Karpas-422 (cell line): ENCODE measurements around the gene KNDC1. TPM values are rescaled to one million over a fixed set of nuclear protein-coding genes. Genes with fewer than 3 reads are reported as not detected.

Experiments used
- DNase-seq: peaks from one replicate; pipeline ENCODE4 v3.0.0-alpha.2; 2015
- H2AFZ ChIP-seq: fragments of 200-600 bp; sonication (generic); 2 replicates; pipeline ENCODE4 v1.6.1; 2014; ENCODE audit warnings: antibody characterized with exemption, low read length, mixed read lengths
- H3K27ac ChIP-seq: fragments of 200-600 bp; sonication (generic); 2 replicates; pipeline ENCODE4 v1.5.1; 2014; ENCODE audit warnings: mild to moderate bottlenecking, low read length, moderate library complexity
- H3K27me3 ChIP-seq: fragments of 200-600 bp; sonication (generic); 2 replicates; pipeline ENCODE4 v1.6.1; 2014; ENCODE audit warnings: low read length, mixed read lengths
- H3K36me3 ChIP-seq: fragments of 200-600 bp; sonication (generic); 2 replicates; pipeline ENCODE4 v1.6.1; 2014; ENCODE audit warnings: low read length, mixed read lengths; ENCODE audit not compliant: insufficient read depth
- H3K4me1 ChIP-seq: fragments of 200-600 bp; sonication (generic); 2 replicates; pipeline ENCODE4 v1.6.1; 2014; ENCODE audit warnings: mild to moderate bottlenecking, low read length, mixed read lengths
- H3K4me2 ChIP-seq: fragments of 200-600 bp; sonication (generic); 2 replicates; pipeline ENCODE4 v1.6.1; 2014; ENCODE audit warnings: low read length, low read depth, mild to moderate bottlenecking; ENCODE audit not compliant: poor library complexity, severe bottlenecking
- H3K4me3 ChIP-seq: fragments of 200-600 bp; sonication (generic); 2 replicates; pipeline ENCODE4 v1.5.1; 2014; ENCODE audit warnings: mild to moderate bottlenecking, antibody characterized with exemption, low read length, mixed read lengths
- H3K79me2 ChIP-seq: fragments of 200-600 bp; sonication (generic); 2 replicates; pipeline ENCODE4 v1.6.1; 2014; ENCODE audit warnings: mild to moderate bottlenecking, low read length, mixed read lengths
- H3K9ac ChIP-seq: fragments of 200-600 bp; sonication (generic); 2 replicates; pipeline ENCODE4 v1.6.0; 2014; ENCODE audit warnings: low read length
- H3K9me2 ChIP-seq: fragments of 200-600 bp; sonication (generic), shearing (Covaris generic); replicated peaks from 2 replicates; pipeline ENCODE4 v1.6.0; 2014; ENCODE audit warnings: mild to moderate bottlenecking, low read length, moderate library complexity; ENCODE audit not compliant: insufficient read depth
- H3K9me3 ChIP-seq: fragments of 300-700, 200-600 bp; sonication (generic); 2 replicates; pipeline ENCODE4 v1.6.1; 2014; ENCODE audit warnings: low read length, mixed read lengths
- H4K20me1 ChIP-seq: fragments of 200-600 bp; sonication (generic); 2 replicates; pipeline ENCODE4 v1.6.1; 2014; ENCODE audit warnings: mild to moderate bottlenecking, antibody characterized with exemption, low read length, low read depth; ENCODE audit not compliant: insufficient read depth
- total RNA-seq: library from RNA; depleted of rRNA; stranded (reverse); fragments of >200 nt; shearing (Covaris generic); gene quantifications from 2 replicates; pipeline ENCODE4 v1.2.3, GENCODE V29; 2014; ENCODE audit warnings: low replicate concordance

KNDC1 gene
- total RNA-seq, 1 experiment from 2014 or later = not detected

- Histone ChIP-seq H3K9me2 (no peaks in the 10 kb centered on the region), H3K4me2 (no peak overlapping the region), H3K27me3 (no peaks in the 10 kb centered on the region), H3K27ac (no peak overlapping the region), H3K4me3 (no peak overlapping the region), H2AFZ (no peak overlapping the region), H3K36me3 (no peaks in the 10 kb centered on the region), H3K9ac (no peak overlapping the region), H3K79me2 (no peaks in the 10 kb centered on the region), H3K9me3 (peaks cover 10% of the 10 kb centered on the region), H3K4me1 (no peaks in the 10 kb centered on the region), H4K20me1 (no peaks in the 10 kb centered on the region)
- no peak for DNase-seq
Observed at GRCh38 chr10:133180192-133180964, 20.4 kb downstream of the KNDC1 start.

GRCh38 chr10:133180965-133181639 lies 21.1 kb downstream of the KNDC1 start:
- Histone ChIP-seq H3K27me3 (no peaks in the 10 kb centered on the region), H3K4me1 (no peaks in the 10 kb centered on the region), H3K36me3 (no peaks in the 10 kb centered on the region), H4K20me1 (no peaks in the 10 kb centered on the region), H3K9me3 (peaks cover 10% of the 10 kb centered on the region), H3K4me3 (no peak overlapping the region), H3K4me2 (no peak overlapping the region), H3K9me2 (no peaks in the 10 kb centered on the region), H3K27ac (no peak overlapping the region), H2AFZ (no peak overlapping the region), H3K9ac (no peak overlapping the region), H3K79me2 (no peaks in the 10 kb centered on the region)
- DNase-seq = no peak

- Histone ChIP-seq H3K27me3 (no peaks in the 10 kb centered on the region), H3K9me2 (no peaks in the 10 kb centered on the region), H3K79me2 (no peaks in the 10 kb centered on the region), H3K9ac (no peak overlapping the region), H3K4me3 (no peak overlapping the region), H3K36me3 (no peaks in the 10 kb centered on the region), H2AFZ (no peak overlapping the region), H3K27ac (no peak overlapping the region), H4K20me1 (no peaks in the 10 kb centered on the region), H3K4me1 (no peaks in the 10 kb centered on the region), H3K9me3 (peaks cover 8% of the 10 kb centered on the region), H3K4me2 (no peak overlapping the region)
- no peak for DNase-seq
Observed at GRCh38 chr10:133182190-133182589, 22.2 kb downstream of the KNDC1 start.

GRCh38 chr10:133182791-133183645 lies 23.0 kb downstream of the KNDC1 start:
- Histone ChIP-seq H3K27ac (no peak overlapping the region), H2AFZ (no peak overlapping the region)

GRCh38 chr10:133183646-133184378 lies 23.8 kb downstream of the KNDC1 start:
- Histone ChIP-seq H3K4me2 (no peak overlapping the region), H3K9ac (no peak overlapping the region), H2AFZ (no peak overlapping the region), H3K9me2 (no peaks in the 10 kb centered on the region), H3K4me3 (no peak overlapping the region), H3K27me3 (no peaks in the 10 kb centered on the region), H3K27ac (no peak overlapping the region), H4K20me1 (no peaks in the 10 kb centered on the region), H3K79me2 (no peaks in the 10 kb centered on the region), H3K4me1 (no peaks in the 10 kb centered on the region), H3K9me3 (no peaks in the 10 kb centered on the region), H3K36me3 (no peaks in the 10 kb centered on the region)
- no peak for DNase-seq

More at GRCh38 chr10:133182791-133183645, 23.0 kb downstream of the KNDC1 start:
- Histone ChIP-seq H3K27me3 (no peaks in the 10 kb centered on the region), H3K9ac (no peak overlapping the region), H3K36me3 (no peaks in the 10 kb centered on the region), H3K79me2 (no peaks in the 10 kb centered on the region), H3K4me2 (no peak overlapping the region), H3K4me3 (no peak overlapping the region), H3K9me3 (no peaks in the 10 kb centered on the region; the same call in 1 of the 2 replicates), H3K9me2 (no peaks in the 10 kb centered on the region), H4K20me1 (no peaks in the 10 kb centered on the region), H3K4me1 (no peaks in the 10 kb centered on the region)
- DNase-seq = no peak

- DNase-seq = no peak
- Histone ChIP-seq H3K36me3 (no peaks in the 10 kb centered on the region), H3K4me3 (no peak overlapping the region)
Observed at GRCh38 chr10:133184591-133185244, 24.7 kb downstream of the KNDC1 start.

GRCh38 chr10:133185421-133185820 lies 25.4 kb downstream of the KNDC1 start:
- Histone ChIP-seq H3K9me2 (no peaks in the 10 kb centered on the region), H3K27me3 (no peaks in the 10 kb centered on the region), H3K4me2 (no peak overlapping the region), H3K4me3 (no peak overlapping the region), H3K27ac (no peak overlapping the region), H4K20me1 (no peaks in the 10 kb centered on the region), H3K79me2 (no peaks in the 10 kb centered on the region), H3K9ac (no peak overlapping the region), H3K36me3 (no peaks in the 10 kb centered on the region), H2AFZ (no peak overlapping the region), H3K4me1 (no peaks in the 10 kb centered on the region), H3K9me3 (no peaks in the 10 kb centered on the region)
- no peak for DNase-seq

More at GRCh38 chr10:133184591-133185244, 24.7 kb downstream of the KNDC1 start:
- H3K4me1 ChIP-seq = no peaks in the 10 kb centered on the region
- H3K4me2 ChIP-seq = no peak overlapping the region
- H3K27ac ChIP-seq = no peak overlapping the region
- no peaks in the 10 kb centered on the region for H4K20me1 ChIP-seq
- H3K9ac ChIP-seq = no peak overlapping the region
- no peaks in the 10 kb centered on the region for H3K9me3 ChIP-seq
- no peak overlapping the region for H2AFZ ChIP-seq
- H3K9me2 ChIP-seq = no peaks in the 10 kb centered on the region
- no peaks in the 10 kb centered on the region for H3K27me3 ChIP-seq
- H3K79me2 ChIP-seq = no peaks in the 10 kb centered on the region
